ENCODE data around the gene ARMC12. TPM values are rescaled to one million over a fixed set of nuclear protein-coding genes. Genes with fewer than 3 reads are reported as not detected.

The ARMC12 gene
- total and polyA plus RNA-seq, 2 experiments from 2014 or later = 0.90 to 0.94 TPM

GRCh38 chr6:35742842-35743241 is 6.0 kb downstream of the ARMC12 start:
- H3K4me3 Mint-ChIP-seq = no peak overlapping the region; the same call in 2 of the 3 replicates
- Histone ChIP-seq H3K4me1 (ENCODE audit: insufficient read depth) (peaks cover 29% of the 10 kb centered on the region), H4K20me1 (replicated peaks; ENCODE audit: insufficient read depth) (no peaks in the 10 kb centered on the region), H3K79me2 (replicated peaks; ENCODE audit: insufficient read depth) (no peaks in the 10 kb centered on the region), H2AFZ (peak overlapping the region; percentile 82), H3K27me3 (ENCODE audit: insufficient read depth) (no peaks in the 10 kb centered on the region), H3K36me3 (ENCODE audit: insufficient read depth) (no peaks in the 10 kb centered on the region), H3K27ac (ENCODE audit: low read depth) (no peak overlapping the region), H3K4me2 (no peak overlapping the region), H3F3A (replicated peaks; ENCODE audit: low read depth) (peaks cover 8% of the 10 kb centered on the region), H3K4me3 (no peak overlapping the region), H3K9me2 (ENCODE audit: insufficient read depth) (no peaks in the 10 kb centered on the region)
- peaks cover 13% of the 10 kb centered on the region for H3K27me3 Mint-ChIP-seq (ENCODE audit: insufficient read depth, low read depth, poor library complexity)
- H3K36me3 Mint-ChIP-seq (ENCODE audit: low read depth) = no peaks in the 10 kb centered on the region; the same call in 2 of the 3 replicates
- ATAC-seq (peak; percentile 56), DNase-seq (ENCODE audit: low spot score) (peak; percentile 67)
- no peaks in the 10 kb centered on the region for H3K9me3 Mint-ChIP-seq
- H3K4me1 Mint-ChIP-seq = peaks cover 43% of the 10 kb centered on the region
- H3K27ac Mint-ChIP-seq = peak overlapping the region; percentile 90
- TF ChIP-seq CTCF (conservative IDR thresholded peaks at IDR 0.05; ENCODE audit: low read depth in 2 of 2) = peak; percentile 37 to 38
- no peak for TF ChIP-seq ZNF331 (CRISPR knock-in tag; IDR thresholded peaks at IDR 0.05; ENCODE audit: low read depth)
- no peak for TF ChIP-seq NANOG (IDR thresholded peaks at IDR 0.05; ENCODE audit: borderline replicate concordance)
- TF ChIP-seq EZH2 (IDR thresholded peaks at IDR 0.05; ENCODE audit: low read depth, unreplicated experiment) = no peak

- H3K79me2 ChIP-seq (replicated peaks; ENCODE audit: insufficient read depth) = no peaks in the 10 kb centered on the region
- H3K4me3 Mint-ChIP-seq = no peak overlapping the region
- H2AFZ ChIP-seq = no peak overlapping the region
- H3K9me3 Mint-ChIP-seq = peaks cover 3% of the 10 kb centered on the region; the same call in 2 of the 3 replicates
- no peaks in the 10 kb centered on the region for H3K9me2 ChIP-seq (ENCODE audit: insufficient read depth)
- DNase-seq (ENCODE audit: low spot score) = no peak
- H3K36me3 Mint-ChIP-seq (ENCODE audit: low read depth) = no peaks in the 10 kb centered on the region; the same call in 2 of the 3 replicates
- no peak overlapping the region for H3K27ac Mint-ChIP-seq
- no peak for ATAC-seq
- H3K4me2 ChIP-seq = no peak overlapping the region
- H4K20me1 ChIP-seq (replicated peaks; ENCODE audit: insufficient read depth) = no peaks in the 10 kb centered on the region
- no peaks in the 10 kb centered on the region for H3K36me3 ChIP-seq (ENCODE audit: insufficient read depth)
- peaks cover 20% of the 10 kb centered on the region for H3K4me1 Mint-ChIP-seq
- no peaks in the 10 kb centered on the region for H3K27me3 ChIP-seq (ENCODE audit: insufficient read depth)
- peaks cover 8% of the 10 kb centered on the region; the same call in 1 of the 2 replicates for H3K4me1 ChIP-seq (ENCODE audit: insufficient read depth)
- no peak overlapping the region for H3K4me3 ChIP-seq
- no peaks in the 10 kb centered on the region for H3F3A ChIP-seq (replicated peaks; ENCODE audit: low read depth)
- H3K27me3 Mint-ChIP-seq (ENCODE audit: insufficient read depth, low read depth, poor library complexity) = peaks cover 13% of the 10 kb centered on the region
- no peak overlapping the region for H3K27ac ChIP-seq (ENCODE audit: low read depth)
- no peak for TF ChIP-seq ZNF462 (CRISPR knock-in tag; IDR thresholded peaks at IDR 0.05)
- no peak for TF ChIP-seq STAT1 (IDR thresholded peaks at IDR 0.05; ENCODE audit: unreplicated experiment)
- no peak for TF ChIP-seq ETS1 (IDR thresholded peaks at IDR 0.05)
- TF ChIP-seq EZH2 (IDR thresholded peaks at IDR 0.05; ENCODE audit: low read depth, unreplicated experiment) = no peak
- TF ChIP-seq JUNB (IDR thresholded peaks at IDR 0.05; ENCODE audit: unreplicated experiment) = no peak
- no peak for TF ChIP-seq EZH2phosphoT487 (IDR thresholded peaks at IDR 0.05; ENCODE audit: unreplicated experiment)
- no peak for TF ChIP-seq ZNF331 (CRISPR knock-in tag; IDR thresholded peaks at IDR 0.05; ENCODE audit: low read depth)
- no peak for TF ChIP-seq NANOG (IDR thresholded peaks at IDR 0.05; ENCODE audit: borderline replicate concordance)
These were observed 8.7 kb downstream of the ARMC12 start for GRCh38 chr6:35745509-35745908.
